Astrocyte of the spinal cord (primary cell): Measurements from ENCODE around the gene DESI2.
"Not testable (repeated sequence)": the region's sequence is repeated elsewhere in the genome, so short reads cannot be mapped to it uniquely, and the experiment has no call there.

Experiments
- DNase-seq: peaks from one replicate; pipeline ENCODE4 v3.0.0; 2011; ENCODE audit warnings: low read depth, low spot score
- H3K4me3 ChIP-seq: 2 replicates; pipeline ENCODE4 v1.5.1; 2011; ENCODE audit warnings: low read depth, mild to moderate bottlenecking, low read length, moderate library complexity
- in situ Hi-C: cut with HindIII; loops from 2 replicates; pipeline ENCODE4 v1.10.0; 2017; ENCODE audit warnings: low sequenced_read_pairs
- TF ChIP-seq, protein P1 (sequence below): IDR thresholded peaks from 2 replicates; pipeline ENCODE4 v1.5.1; 2012; ENCODE audit warnings: low read depth, mild to moderate bottlenecking, low read length, inconsistent platforms

Gene DESI2

DNA sequence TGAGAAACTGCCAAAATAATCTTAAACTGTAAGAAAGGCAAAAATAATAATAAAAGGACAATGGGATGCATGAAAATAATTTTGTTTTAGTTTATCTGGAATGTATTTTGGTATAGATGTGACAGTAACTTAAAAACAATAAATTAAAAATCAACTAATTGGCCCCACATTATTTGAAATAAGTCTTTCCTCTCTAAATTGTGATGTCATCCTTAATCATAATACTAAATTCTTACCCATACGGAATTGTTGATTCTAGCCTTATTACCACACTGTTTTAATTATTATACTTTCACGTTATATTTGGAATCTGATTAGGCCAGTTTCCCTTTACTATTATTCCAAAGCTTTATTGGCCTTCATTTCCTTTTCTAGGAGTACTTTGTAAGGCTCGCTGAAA lies 7.7 kb downstream of the DESI2 start:
- no peak for DNase-seq
- in situ Hi-C loops: no loop called here
- no peak overlapping the region for H3K4me3 ChIP-seq
- TF ChIP-seq, protein P1, sequence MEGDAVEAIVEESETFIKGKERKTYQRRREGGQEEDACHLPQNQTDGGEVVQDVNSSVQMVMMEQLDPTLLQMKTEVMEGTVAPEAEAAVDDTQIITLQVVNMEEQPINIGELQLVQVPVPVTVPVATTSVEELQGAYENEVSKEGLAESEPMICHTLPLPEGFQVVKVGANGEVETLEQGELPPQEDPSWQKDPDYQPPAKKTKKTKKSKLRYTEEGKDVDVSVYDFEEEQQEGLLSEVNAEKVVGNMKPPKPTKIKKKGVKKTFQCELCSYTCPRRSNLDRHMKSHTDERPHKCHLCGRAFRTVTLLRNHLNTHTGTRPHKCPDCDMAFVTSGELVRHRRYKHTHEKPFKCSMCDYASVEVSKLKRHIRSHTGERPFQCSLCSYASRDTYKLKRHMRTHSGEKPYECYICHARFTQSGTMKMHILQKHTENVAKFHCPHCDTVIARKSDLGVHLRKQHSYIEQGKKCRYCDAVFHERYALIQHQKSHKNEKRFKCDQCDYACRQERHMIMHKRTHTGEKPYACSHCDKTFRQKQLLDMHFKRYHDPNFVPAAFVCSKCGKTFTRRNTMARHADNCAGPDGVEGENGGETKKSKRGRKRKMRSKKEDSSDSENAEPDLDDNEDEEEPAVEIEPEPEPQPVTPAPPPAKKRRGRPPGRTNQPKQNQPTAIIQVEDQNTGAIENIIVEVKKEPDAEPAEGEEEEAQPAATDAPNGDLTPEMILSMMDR: no peak

- in situ Hi-C loops, H3K4me3 ChIP-seq, DNase-seq: not testable (repeated sequence)
Observed at GRCh38 chr1:244661569-244662312, 8.8 kb downstream of the DESI2 start.

DNA sequence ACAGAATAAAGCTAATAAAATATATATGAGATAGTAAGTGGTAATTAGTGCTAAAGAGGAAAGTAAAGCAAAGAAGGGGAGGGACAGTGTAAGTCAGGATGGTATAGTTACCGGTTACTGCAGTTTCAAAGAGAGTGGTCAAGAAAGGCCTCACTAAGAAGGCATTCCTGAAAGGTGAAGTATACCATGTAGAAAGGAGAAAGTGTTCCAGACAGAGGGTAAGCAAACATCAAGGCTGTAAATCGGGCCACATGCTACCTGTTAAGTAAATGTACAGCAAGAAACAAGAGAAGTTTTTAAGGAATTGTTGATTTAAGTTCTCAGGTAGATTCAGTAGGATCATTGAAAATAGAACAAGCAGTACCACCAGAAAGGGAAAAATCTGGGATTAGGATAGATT lies 9.7 kb downstream of the DESI2 start:
- no peak for DNase-seq
- in situ Hi-C loops: no loop called here
- no peak overlapping the region for H3K4me3 ChIP-seq
- TF ChIP-seq, protein P1: no peak

DNA sequence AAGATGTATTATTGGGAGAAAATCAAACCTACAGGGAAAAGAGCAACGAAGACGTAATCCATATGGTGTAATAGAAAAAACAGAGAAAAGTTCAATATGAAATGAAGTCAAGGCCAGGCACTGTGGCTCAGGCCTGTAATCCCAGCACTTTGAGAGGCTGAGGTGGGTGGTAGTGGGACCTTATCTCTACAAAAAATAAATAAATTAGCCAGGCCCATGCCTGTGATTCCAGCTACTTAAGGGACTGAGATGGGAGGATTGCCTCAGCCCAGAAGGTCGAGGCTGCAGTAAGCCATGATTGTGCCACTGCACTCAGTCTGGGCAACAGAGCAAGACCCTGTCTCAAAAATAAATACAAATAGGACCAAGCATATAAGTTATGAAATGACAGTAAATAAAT lies 11.4 kb downstream of the DESI2 start:
- DNase-seq: no peak
- H3K4me3 ChIP-seq: no peak overlapping the region
- TF ChIP-seq, protein P1: no peak
- in situ Hi-C loops: no loop called here

GRCh38 chr1:244665771-244666217 lies 12.9 kb downstream of the DESI2 start:
- in situ Hi-C loops: no loop called here
- DNase-seq: peak; percentile 37
- no peak overlapping the region for H3K4me3 ChIP-seq
- TF ChIP-seq, protein P1: no peak

- H3K4me3 ChIP-seq, DNase-seq, in situ Hi-C loops: not testable (repeated sequence)
Observed at GRCh38 chr1:244666672-244667418, 13.9 kb downstream of the DESI2 start.

DNA sequence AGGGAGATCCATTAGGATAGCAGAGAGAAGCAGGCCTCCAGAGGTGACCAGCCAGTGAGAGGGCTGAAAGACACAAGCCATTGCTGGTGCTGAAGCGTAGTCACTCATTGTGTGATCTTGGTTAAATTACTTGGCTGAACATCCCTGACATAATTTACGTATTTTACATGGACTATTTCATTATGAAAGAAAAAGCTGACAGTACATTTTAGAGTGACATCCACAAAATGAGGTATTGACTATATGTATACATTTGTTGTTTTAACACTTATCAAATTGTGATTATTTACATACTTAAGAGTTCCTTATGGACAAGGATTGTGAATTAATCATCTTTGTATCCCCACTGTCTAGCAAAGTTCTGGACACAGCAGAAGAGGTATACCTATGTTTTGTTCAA lies 14.9 kb downstream of the DESI2 start:
- H3K4me3 ChIP-seq: no peak overlapping the region

More for the DNA sequence above, 14.9 kb downstream of the DESI2 start:
- no peak for DNase-seq
- in situ Hi-C loops: no loop called here
- TF ChIP-seq, protein P1: no peak
